Upper lobe of right lung (tissue), 1 donor: ENCODE measurements around the gene ADRB1. TPM values are rescaled to one million over a fixed set of nuclear protein-coding genes. Genes with fewer than 3 reads are reported as not detected.

ENCODE experiments used
- ATAC-seq: fragments of 200-7000 bp; cut with Tn5 transposase; one replicate; pipeline ENCODE4 v1.9.1; 2020; ENCODE audit warnings: mild to moderate bottlenecking, moderate library complexity
- DNase-seq: peaks from one replicate; pipeline ENCODE4 v3.0.0-alpha.2; 2020
- H3K27ac ChIP-seq: fragments of 200-600 bp; one replicate; pipeline ENCODE4 v1.8.0; 2022
- H3K27me3 ChIP-seq: fragments of 200-600 bp; one replicate; pipeline ENCODE4 v1.8.0; 2022; ENCODE audit warnings: mild to moderate bottlenecking
- H3K36me3 ChIP-seq: fragments of 200-600 bp; one replicate; pipeline ENCODE4 v1.8.0; 2022
- H3K4me1 ChIP-seq: fragments of 200-600 bp; one replicate; pipeline ENCODE4 v1.8.0; 2022
- H3K4me3 ChIP-seq: fragments of 200-600 bp; one replicate; pipeline ENCODE4 v1.8.0; 2022; ENCODE audit warnings: mild to moderate bottlenecking
- H3K9me3 ChIP-seq: fragments of 200-600 bp; one replicate; pipeline ENCODE4 v1.8.0; 2022
- intact Hi-C: fragments of 100-400 bp; cut with DNase I; formaldehyde crosslinking; loops from one replicate; pipeline ENCODE4 v1.11.0; 2022
- total RNA-seq: library from RNA; stranded (reverse); fragmentation: NEBNext Ultra II Directional; extraction: Animal tissue kit (Norgen Biotek cat#: 25700); gene quantifications from one replicate; pipeline ENCODE4 v1.2.1, GENCODE V29; 2021
- TF ChIP-seq, protein P1 (sequence below): fragments of 200-600 bp; IDR thresholded peaks from one replicate; pipeline ENCODE4 v1.8.0; 2022; ENCODE audit warnings: antibody characterized with exemption
- donor health status: DM: no; HTN: yes; CAD: no; lungs with severe emphysema.

The ADRB1 gene
- total RNA-seq, 1 donor from 2014 or later: 18.6 TPM

DNA sequence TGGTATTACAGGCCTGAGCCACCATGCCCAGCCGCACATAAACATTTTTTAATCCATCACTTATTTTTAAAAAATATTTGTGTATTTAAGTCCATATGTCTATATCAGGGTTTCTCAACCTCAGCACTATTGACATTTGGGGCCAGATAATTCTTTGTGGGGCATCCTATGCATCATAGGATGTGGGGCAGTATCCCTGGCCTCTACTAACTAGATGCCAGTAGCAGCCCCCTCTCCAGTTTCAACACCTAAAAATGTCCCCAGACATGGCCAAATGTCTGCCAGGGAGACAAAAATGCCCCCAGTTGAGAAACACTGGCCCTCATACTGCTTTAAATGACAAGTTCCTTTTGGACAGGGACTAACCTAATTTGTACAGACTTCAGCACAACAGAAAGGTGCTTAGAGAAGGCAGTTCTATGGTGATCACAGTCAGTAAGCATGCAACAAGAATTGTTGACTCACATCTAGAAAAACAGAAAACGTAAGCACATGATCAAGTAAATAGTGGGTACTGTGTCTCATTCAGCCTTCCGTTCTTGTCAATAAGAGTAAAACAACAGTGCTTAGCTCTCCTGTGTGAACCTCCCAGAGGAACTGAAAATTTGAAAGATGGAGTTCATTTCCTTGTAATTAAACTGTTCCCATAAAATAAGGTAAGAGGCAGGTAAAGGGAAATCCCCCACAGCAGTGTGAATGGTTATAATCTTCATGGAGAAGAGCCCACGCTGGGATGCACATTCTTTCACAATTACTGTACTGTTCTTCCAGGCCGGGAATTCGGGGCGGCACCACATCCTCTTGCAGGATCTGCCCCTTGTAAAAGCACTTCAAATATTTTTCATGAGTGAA, 17.3 kb upstream of the ADRB1 start:
- H3K9me3 ChIP-seq: no peaks in the 10 kb centered on the region
- peaks cover 26% of the 10 kb centered on the region for H3K4me1 ChIP-seq
- H3K4me3 ChIP-seq: no peak overlapping the region
- DNase-seq (no peak), ATAC-seq (peak; percentile 59)
- H3K36me3 ChIP-seq: no peaks in the 10 kb centered on the region
- intact Hi-C loops: no loop called here
- TF ChIP-seq, protein P1, sequence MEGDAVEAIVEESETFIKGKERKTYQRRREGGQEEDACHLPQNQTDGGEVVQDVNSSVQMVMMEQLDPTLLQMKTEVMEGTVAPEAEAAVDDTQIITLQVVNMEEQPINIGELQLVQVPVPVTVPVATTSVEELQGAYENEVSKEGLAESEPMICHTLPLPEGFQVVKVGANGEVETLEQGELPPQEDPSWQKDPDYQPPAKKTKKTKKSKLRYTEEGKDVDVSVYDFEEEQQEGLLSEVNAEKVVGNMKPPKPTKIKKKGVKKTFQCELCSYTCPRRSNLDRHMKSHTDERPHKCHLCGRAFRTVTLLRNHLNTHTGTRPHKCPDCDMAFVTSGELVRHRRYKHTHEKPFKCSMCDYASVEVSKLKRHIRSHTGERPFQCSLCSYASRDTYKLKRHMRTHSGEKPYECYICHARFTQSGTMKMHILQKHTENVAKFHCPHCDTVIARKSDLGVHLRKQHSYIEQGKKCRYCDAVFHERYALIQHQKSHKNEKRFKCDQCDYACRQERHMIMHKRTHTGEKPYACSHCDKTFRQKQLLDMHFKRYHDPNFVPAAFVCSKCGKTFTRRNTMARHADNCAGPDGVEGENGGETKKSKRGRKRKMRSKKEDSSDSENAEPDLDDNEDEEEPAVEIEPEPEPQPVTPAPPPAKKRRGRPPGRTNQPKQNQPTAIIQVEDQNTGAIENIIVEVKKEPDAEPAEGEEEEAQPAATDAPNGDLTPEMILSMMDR: no peak
- no peaks in the 10 kb centered on the region for H3K27me3 ChIP-seq
- peak overlapping the region; percentile 61 for H3K27ac ChIP-seq

DNA sequence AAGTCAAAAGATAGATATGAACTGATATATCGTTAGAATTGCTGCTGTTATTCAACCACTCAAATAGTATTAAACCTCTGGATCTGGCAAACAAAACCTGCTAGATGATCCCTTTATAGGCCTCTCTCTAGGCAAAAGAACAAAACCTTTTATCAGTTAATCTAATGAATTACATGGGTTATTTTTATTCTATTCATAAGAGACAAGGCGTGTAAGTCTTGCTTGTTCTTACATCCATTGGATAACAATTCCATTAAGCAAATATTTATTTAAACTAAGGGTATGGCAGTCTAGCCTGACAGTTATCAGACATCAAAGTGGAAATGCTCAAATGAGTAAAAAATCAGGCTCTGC, 16.6 kb upstream of the ADRB1 start:
- intact Hi-C loops: no loop called here
- H3K4me1 ChIP-seq: peaks cover 26% of the 10 kb centered on the region
- no peak for ATAC-seq
- no peaks in the 10 kb centered on the region for H3K9me3 ChIP-seq
- TF ChIP-seq, protein P1: no peak
- H3K4me3 ChIP-seq: no peak overlapping the region
- no peak for DNase-seq
- H3K27me3 ChIP-seq: no peaks in the 10 kb centered on the region
- H3K36me3 ChIP-seq: no peaks in the 10 kb centered on the region
- H3K27ac ChIP-seq: peak overlapping the region; percentile 61

DNA sequence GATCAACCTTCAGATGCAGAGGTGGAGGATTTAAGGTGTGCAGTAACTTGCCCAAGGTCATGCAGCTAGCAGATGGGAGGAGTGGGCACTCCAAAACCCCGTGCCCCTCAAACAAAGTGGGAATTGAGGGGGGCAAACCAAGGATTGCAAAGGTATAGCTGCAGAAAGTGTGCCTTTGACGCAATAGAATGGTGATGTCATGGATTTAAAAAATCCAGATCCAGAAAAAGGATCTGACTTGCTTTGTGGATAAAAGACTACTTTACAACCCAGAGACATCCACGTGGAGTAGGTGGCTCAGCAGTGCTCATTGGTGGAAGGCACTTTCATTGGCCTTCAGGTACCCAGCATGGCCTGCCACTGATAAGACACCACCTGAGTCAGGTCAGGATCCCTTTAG, 15.7 kb upstream of the ADRB1 start:
- H3K27ac ChIP-seq: peak overlapping the region; percentile 61
- H3K27me3 ChIP-seq: no peaks in the 10 kb centered on the region
- H3K4me3 ChIP-seq: no peak overlapping the region
- intact Hi-C loops: no loop called here
- ATAC-seq: no peak
- H3K4me1 ChIP-seq: peaks cover 26% of the 10 kb centered on the region
- DNase-seq: no peak
- no peaks in the 10 kb centered on the region for H3K9me3 ChIP-seq
- H3K36me3 ChIP-seq: no peaks in the 10 kb centered on the region
- TF ChIP-seq, protein P1: no peak

DNA sequence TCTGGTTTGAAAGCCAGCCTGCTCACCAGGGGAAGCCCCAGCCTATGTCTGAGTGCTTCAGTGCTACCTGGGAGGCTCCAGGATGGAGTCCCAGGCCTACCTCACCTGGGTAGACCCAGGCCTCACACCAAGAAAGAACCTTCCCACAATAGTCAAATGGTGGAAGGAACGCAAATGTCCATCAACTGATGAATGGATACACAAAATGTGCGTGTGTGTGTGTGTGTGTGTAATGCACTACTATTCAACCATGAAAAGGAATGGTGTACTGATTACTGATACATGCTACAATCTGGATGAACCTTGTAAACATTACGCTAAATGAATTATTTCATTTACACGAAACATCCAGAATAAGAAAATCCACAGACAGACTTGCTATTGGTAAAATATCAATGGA, 15.2 kb upstream of the ADRB1 start:
- no peaks in the 10 kb centered on the region for H3K36me3 ChIP-seq
- TF ChIP-seq, protein P1: no peak
- H3K27ac ChIP-seq: no peak overlapping the region

DNA sequence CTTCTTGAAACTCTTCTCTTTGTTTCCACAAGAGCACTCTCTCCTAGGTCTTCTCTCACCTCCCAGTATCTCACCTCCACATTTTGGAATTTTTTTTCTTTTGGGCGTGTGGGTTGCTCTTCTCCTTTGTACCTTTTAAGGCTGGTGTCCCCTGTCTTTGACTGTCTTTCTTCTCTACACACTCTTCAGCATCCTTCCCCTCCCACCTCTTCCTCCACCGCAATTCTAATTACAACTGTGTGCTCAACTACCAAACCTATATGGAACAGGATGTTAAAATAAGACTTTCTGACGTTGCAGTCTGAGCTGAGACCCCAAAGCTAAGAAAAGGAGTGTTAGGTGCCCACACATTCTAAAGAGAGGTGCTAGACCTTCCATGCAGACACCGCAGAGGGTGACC, 14.0 kb upstream of the ADRB1 start:
- H3K9me3 ChIP-seq: no peaks in the 10 kb centered on the region
- DNase-seq (no peak), ATAC-seq (no peak)
- no peak overlapping the region for H3K27ac ChIP-seq
- intact Hi-C loops: no loop called here
- H3K4me1 ChIP-seq: peaks cover 21% of the 10 kb centered on the region
- no peak overlapping the region for H3K4me3 ChIP-seq
- TF ChIP-seq, protein P1: no peak
- no peaks in the 10 kb centered on the region for H3K36me3 ChIP-seq
- H3K27me3 ChIP-seq: no peaks in the 10 kb centered on the region

More for the DNA sequence above, 15.2 kb upstream of the ADRB1 start:
- DNase-seq (no peak), ATAC-seq (no peak)
- Histone ChIP-seq H3K4me3 (no peak overlapping the region), H3K27me3 (no peaks in the 10 kb centered on the region), H3K4me1 (peaks cover 26% of the 10 kb centered on the region), H3K9me3 (no peaks in the 10 kb centered on the region)
- intact Hi-C loops: no loop called here
